ENCODE results near the gene HMX1. TPM values are rescaled to one million over a fixed set of nuclear protein-coding genes. Genes with fewer than 3 reads are reported as not detected.
A peak's percentile ranks its signal among the peaks of the same experiment; 100 is the strongest.

The HMX1 gene
- total RNA-seq, 6 experiments from 2014 or later = not detected

- H3K27me3 ChIP-seq = no peaks in the 10 kb centered on the region
These were observed 15.2 kb upstream of the HMX1 start for GRCh38 chr4:8886612-8887406.

DNA sequence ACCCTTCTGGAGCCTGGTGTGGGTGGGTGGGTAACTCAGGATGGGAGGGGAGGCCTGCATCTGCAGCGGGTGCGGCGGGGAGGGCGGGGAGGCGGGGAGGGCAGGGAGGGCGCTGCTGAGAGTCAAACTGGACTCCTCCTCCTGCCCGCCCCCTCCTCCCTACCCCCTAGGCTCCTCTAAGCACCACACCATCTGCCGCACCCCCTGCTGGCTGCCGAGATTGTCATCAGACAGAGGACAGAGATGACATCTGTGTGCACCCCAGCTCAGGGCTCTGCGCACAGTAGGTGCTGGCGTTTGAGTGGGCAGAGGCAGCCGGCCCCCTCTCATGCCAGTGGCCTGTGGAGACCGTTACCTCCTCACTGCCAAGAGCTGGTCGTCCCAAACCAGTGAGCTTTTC is 10.6 kb upstream of the HMX1 start:
- intact Hi-C loops (cut with DNase I) = no loop called here
- ATAC-seq = no peak
- H3K36me3 ChIP-seq = no peaks in the 10 kb centered on the region

More at GRCh38 chr4:8886612-8887406, 15.2 kb upstream of the HMX1 start:
- TF ChIP-seq POLR2A (IDR thresholded peaks at IDR 0.05) (no peak), CTCF (IDR thresholded peaks at IDR 0.05) (peak in 1 of 4 donors; percentile 22)
- intact Hi-C loops (cut with DNase I) = no loop called here
- no peak overlapping the region for H3K27ac ChIP-seq
- DNase-seq (no peak), ATAC-seq (no peak)
- no peaks in the 10 kb centered on the region for H3K4me1 ChIP-seq
- no peak overlapping the region for H3K4me3 ChIP-seq
- no peaks in the 10 kb centered on the region for H3K36me3 ChIP-seq
- WGBS (ENCODE audit: insufficient coverage, low coverage, low lambda C conversion rate, missing lambda C conversion rate) = 86% methylated on average over 5 of the region's 10 CpGs
- no peaks in the 10 kb centered on the region for H3K9me3 ChIP-seq

GRCh38 chr4:8880851-8881250 is 9.2 kb upstream of the HMX1 start:
- intact Hi-C loops (cut with DNase I) = no loop called here
- 46% methylated on average over 1 of the region's 9 CpGs for WGBS (ENCODE audit: insufficient coverage, low coverage, low lambda C conversion rate, missing lambda C conversion rate)

More for the DNA sequence above, 10.6 kb upstream of the HMX1 start:
- Histone ChIP-seq H3K4me1 (no peaks in the 10 kb centered on the region), H3K4me3 (no peak overlapping the region), H3K27ac (no peak overlapping the region), H3K27me3 (no peaks in the 10 kb centered on the region), H3K9me3 (no peaks in the 10 kb centered on the region)
- WGBS (ENCODE audit: insufficient coverage, low coverage, low lambda C conversion rate, missing lambda C conversion rate) = 3% methylated on average over 6 of the region's 14 CpGs
- TF ChIP-seq POLR2A (IDR thresholded peaks at IDR 0.05) = no peak
- TF ChIP-seq CTCF (IDR thresholded peaks at IDR 0.05) = no peak
- DNase-seq = no peak

DNA sequence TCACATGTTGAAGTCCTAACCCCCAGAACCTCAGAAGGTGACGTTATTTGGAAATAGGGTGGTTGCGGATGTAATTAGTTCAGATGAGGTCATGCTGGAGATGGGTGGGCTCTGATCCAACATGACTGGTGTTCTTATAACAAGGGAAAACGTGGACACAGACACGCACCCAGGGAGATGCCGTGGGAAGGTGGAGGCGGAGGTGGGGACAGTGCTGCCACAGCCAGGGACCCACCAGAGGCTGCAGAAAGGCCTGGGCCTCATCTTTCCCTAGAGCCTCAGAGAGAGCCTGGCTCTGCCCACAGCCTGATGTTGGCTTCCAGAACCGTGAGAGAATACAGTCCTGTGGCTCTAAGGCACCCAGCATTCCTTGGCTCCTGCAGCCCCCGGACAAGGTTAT is 7.9 kb upstream of the HMX1 start:
- WGBS (ENCODE audit: insufficient coverage, low coverage, low lambda C conversion rate, missing lambda C conversion rate) = 47% methylated on average over 7 of the region's 8 CpGs
- DNase-seq (no peak), ATAC-seq (no peak)
- H3K27me3 ChIP-seq = no peaks in the 10 kb centered on the region
- no peak overlapping the region for H3K4me3 ChIP-seq
- H3K9me3 ChIP-seq = no peaks in the 10 kb centered on the region
- intact Hi-C loops (cut with DNase I) = no loop called here
- TF ChIP-seq CTCF (IDR thresholded peaks at IDR 0.05) (no peak), POLR2A (IDR thresholded peaks at IDR 0.05) (no peak)
- no peaks in the 10 kb centered on the region for H3K36me3 ChIP-seq
- no peak overlapping the region for H3K27ac ChIP-seq
- H3K4me1 ChIP-seq = no peaks in the 10 kb centered on the region

More at GRCh38 chr4:8880851-8881250, 9.2 kb upstream of the HMX1 start:
- no peak for TF ChIP-seq CTCF (IDR thresholded peaks at IDR 0.05)
- TF ChIP-seq POLR2A (IDR thresholded peaks at IDR 0.05) = no peak
- H3K27me3 ChIP-seq = no peaks in the 10 kb centered on the region
- no peak overlapping the region for H3K27ac ChIP-seq
- H3K36me3 ChIP-seq = no peaks in the 10 kb centered on the region
- H3K4me1 ChIP-seq = no peaks in the 10 kb centered on the region
- no peak overlapping the region for H3K4me3 ChIP-seq
- H3K9me3 ChIP-seq = no peaks in the 10 kb centered on the region
- DNase-seq (no peak), ATAC-seq (no peak)
